GM18520 (cell line): ENCODE results near the gene CACNG6.
"Not testable (repeated sequence)": the region's sequence is repeated elsewhere in the genome, so short reads cannot be mapped to it uniquely, and the experiment has no call there.

Experiments used
- ATAC-seq: cut with Tn5 transposase; IDR thresholded peaks from one replicate; pipeline ENCODE4 v1.9.1; 2021; ENCODE audit not compliant: unreplicated experiment

Gene CACNG6

GRCh38 chr19:53999694-54000093 is 8.3 kb downstream of the CACNG6 start:
- no peak for ATAC-seq

- ATAC-seq: no peak
Measured at GRCh38 chr19:54001496-54001895, 10.1 kb downstream of the CACNG6 start.

- no peak for ATAC-seq
Measured at GRCh38 chr19:54002495-54003315, 11.3 kb downstream of the CACNG6 start.

- no peak for ATAC-seq
Measured at GRCh38 chr19:54009440-54009839, 18.0 kb downstream of the CACNG6 start.

- no peak for ATAC-seq
Measured at GRCh38 chr19:54010474-54010873, 19.0 kb downstream of the CACNG6 start.

GRCh38 chr19:54011507-54012211 is 20.2 kb downstream of the CACNG6 start:
- no peak for ATAC-seq

GRCh38 chr19:54013866-54014265 is 22.4 kb downstream of the CACNG6 start:
- ATAC-seq: no peak

DNA sequence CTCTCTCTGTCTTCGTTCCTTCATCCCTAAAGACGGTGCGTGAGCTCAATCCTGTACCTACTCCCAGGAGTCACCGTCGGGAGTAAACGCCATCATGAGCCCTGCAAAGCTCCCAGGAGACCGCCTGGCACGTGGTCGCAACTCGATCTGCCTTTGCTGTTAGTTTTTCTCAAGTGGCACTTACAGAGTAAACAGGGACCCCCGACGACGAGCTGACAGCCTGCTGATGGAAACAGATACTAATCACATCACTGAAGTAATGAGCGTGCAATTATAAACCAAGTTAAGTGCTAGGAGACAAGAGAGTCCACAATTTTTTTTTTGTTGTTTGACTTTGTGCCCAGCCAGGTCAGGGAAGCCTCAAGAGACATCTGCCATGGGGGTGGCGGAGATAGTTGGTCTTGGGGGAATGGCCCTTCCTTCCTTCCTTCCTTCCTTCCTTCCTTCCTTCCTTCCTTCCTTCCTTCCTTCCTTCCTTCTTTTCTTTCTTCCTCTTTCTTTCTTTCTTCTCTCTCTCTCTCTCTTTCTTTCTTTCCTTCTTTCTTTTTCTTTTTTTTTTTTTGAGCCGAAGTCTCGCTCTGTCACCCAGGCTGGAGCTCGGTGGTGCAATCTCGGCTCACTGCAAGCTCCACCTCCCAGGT is 23.6 kb downstream of the CACNG6 start:
- no peak for ATAC-seq

DNA sequence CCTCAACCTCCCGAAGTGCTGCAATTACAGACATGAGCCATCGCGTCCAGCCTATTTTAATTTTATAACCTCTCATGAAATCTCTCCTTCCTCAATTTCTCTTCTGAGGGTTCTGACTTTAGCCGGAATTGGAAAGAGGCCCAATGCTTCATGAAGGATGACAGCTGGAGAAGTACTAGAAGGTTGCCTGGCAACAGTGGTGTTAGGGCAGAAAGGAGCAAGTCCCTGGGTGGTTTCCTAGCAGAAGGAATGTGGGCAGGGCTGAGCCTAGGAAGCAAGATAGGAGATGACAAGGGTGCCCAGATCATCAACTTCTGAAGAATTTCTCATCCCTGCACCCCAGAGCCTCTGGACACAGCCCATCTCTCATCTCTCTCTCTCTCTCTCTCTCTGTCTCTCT is 25.8 kb downstream of the CACNG6 start:
- no peak for ATAC-seq

DNA sequence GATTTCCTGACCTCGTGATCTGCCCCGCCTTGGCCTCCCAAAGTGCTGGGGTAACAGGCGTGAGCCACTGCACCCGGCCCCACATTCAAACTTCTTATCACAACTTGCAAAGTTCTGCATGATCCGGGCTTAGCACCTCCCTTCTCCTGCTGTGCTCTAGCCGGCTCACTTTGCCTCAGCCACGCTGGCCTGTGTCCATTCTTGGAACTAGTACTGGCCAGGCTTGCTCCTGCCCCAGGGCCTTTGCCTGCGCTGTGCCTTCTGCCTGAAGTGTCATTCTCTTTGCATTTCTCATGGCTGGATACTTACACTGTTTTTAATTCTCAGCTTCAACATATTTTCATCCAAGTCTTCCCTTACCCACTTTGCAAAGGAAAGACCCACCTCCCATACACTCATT is 29.9 kb downstream of the CACNG6 start:
- ATAC-seq: no peak

GRCh38 chr19:54021932-54022331 is 30.5 kb downstream of the CACNG6 start:
- no peak for ATAC-seq

GRCh38 chr19:54023191-54023590 is 31.8 kb downstream of the CACNG6 start:
- ATAC-seq: no peak

- no peak for ATAC-seq
Measured at GRCh38 chr19:54024660-54025059, 33.2 kb downstream of the CACNG6 start.

DNA sequence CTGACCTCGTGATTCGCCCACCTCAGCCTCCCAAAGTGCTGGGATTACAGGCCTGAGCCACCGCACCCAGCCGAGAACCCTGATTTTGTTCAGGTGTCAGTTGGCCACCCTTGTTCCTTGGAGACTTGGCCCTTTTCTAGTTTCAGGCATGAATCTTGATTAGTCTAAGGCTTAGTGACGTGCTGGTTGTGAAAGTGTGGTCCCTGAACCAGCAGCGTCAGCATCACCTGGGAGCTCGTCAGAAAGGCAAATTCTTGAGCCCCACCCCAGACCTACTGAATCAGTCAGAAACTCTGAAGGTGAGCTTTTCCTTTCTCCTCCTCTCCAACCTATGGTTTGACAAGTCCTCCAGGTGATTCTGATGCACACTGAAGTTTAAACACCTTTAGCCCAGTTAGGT is 35.2 kb downstream of the CACNG6 start:
- ATAC-seq: no peak

DNA sequence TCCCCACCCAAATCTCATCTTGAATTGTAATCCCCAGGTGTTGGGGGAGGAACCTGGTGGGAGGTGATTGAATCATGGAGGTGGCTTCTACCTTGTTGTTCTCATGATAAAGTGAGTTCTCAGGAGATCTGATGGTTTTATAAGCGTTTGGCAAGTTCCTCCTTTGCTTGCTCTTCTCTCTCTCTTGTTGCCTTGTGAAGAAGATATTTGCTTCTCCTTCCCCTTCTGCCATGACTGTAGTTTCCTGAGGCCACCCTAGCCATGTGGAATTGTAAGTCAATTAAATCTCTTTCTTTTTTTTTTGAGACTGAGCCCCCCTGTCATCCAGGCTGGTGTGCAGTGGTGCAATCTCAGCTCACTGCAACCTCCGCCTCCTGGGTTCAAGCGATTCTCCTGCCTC is 37.9 kb downstream of the CACNG6 start:
- ATAC-seq: no peak

GRCh38 chr19:54029930-54030490 is 38.6 kb downstream of the CACNG6 start:
- no peak for ATAC-seq

- no peak for ATAC-seq
Measured at GRCh38 chr19:54030895-54031586, 39.6 kb downstream of the CACNG6 start.

GRCh38 chr19:54035215-54036178 is 44.1 kb downstream of the CACNG6 start:
- ATAC-seq: no peak

DNA sequence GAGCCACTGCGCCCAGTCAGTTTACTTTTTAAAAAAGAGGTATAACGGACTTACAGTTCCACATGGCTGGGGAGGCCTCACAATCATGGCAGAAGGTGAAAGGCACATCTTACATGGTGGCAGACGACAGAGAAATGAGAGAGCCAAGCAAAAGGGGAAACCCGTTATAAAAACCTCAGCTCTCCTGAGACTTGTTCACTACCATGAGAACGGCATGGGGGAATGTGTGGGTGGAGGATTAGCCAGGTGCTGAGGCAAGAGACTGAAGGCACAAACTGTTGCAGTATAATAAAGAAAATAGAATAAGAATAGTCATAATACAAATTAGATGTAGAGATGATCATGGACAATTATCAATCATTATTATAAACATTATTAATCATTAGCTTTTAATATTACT is 45.1 kb downstream of the CACNG6 start:
- not testable (repeated sequence) for ATAC-seq

- ATAC-seq: no peak
Measured at GRCh38 chr19:54040003-54040402, 48.6 kb downstream of the CACNG6 start.
